Uterus (tissue), 2 donors: ENCODE results near the gene TBL2.
"Not testable (repeated sequence)": the region's sequence is repeated elsewhere in the genome, so short reads cannot be mapped to it uniquely, and the experiment has no call there.

Experiments used
- POLR2A ChIP-seq, 2 donors: fragments of 450-650 bp; IDR thresholded peaks; one replicate each; pipeline ENCODE4 v1.6.1; 2016; ENCODE audit warnings: antibody characterized with exemption in 2 of 2, mild to moderate bottlenecking in 1 of 2, moderate library complexity in 1 of 2
- TF ChIP-seq, protein P1 (sequence below), 4 experiments: fragments of 200-600 bp in 2 of 4; fragments of 450-650 bp in 2 of 4; sonication (generic) in 2 of 4; IDR thresholded peaks; one replicate each; pipeline ENCODE4 v1.5.1; 2016 to 2019; ENCODE audit warnings: antibody characterized with exemption in 4 of 4, mild to moderate bottlenecking in 2 of 4, moderate library complexity in 1 of 4

DNA sequence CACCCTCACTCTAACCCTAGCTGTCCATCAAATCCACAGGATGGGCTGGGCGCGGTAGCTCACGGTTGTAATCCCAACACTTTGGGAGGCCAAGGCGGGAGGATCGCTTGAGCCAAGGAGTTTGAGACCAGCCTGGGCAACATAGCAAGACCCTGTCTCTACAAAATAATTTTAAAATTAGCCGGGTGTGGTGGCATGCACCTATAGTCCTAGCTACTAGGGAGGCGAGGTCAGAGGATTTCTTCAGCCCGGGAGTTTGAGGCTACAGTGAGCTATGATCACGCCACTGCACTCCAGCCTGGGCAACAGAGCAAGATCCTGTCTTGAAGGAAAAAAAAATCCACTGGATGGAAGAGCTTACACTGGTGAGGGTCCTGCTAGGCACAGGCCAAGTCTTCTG, 39.1 kb upstream of the TBL2 start:
- not testable (repeated sequence) for TF ChIP-seq POLR2A (IDR thresholded peaks at IDR 0.05)
- TF ChIP-seq, protein P1, sequence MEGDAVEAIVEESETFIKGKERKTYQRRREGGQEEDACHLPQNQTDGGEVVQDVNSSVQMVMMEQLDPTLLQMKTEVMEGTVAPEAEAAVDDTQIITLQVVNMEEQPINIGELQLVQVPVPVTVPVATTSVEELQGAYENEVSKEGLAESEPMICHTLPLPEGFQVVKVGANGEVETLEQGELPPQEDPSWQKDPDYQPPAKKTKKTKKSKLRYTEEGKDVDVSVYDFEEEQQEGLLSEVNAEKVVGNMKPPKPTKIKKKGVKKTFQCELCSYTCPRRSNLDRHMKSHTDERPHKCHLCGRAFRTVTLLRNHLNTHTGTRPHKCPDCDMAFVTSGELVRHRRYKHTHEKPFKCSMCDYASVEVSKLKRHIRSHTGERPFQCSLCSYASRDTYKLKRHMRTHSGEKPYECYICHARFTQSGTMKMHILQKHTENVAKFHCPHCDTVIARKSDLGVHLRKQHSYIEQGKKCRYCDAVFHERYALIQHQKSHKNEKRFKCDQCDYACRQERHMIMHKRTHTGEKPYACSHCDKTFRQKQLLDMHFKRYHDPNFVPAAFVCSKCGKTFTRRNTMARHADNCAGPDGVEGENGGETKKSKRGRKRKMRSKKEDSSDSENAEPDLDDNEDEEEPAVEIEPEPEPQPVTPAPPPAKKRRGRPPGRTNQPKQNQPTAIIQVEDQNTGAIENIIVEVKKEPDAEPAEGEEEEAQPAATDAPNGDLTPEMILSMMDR (IDR thresholded peaks at IDR 0.05) = not testable (repeated sequence)
